D721Med (cell line): Measurements from ENCODE around the gene MS4A4A.

Experiments used
- DNase-seq: peaks from one replicate; pipeline ENCODE4 v3.0.0; 2011; ENCODE audit warnings: low spot score; ENCODE audit not compliant: insufficient read length
- FAIRE-seq: peaks from 2 replicates; lab custom pipeline; 2011; peaks lifted over from hg19 to GRCh38; lab: Jason Lieb, UNC
- TF ChIP-seq, protein P1 (sequence below): IDR thresholded peaks from 2 replicates; pipeline ENCODE4 v1.5.1; 2012; ENCODE audit warnings: mild to moderate bottlenecking, control low read depth; ENCODE audit not compliant: insufficient read depth; ENCODE audit errors: missing control alignments

The MS4A4A gene

GRCh38 chr11:60316317-60316716 lies 35.9 kb downstream of the MS4A4A start:
- DNase-seq (no peak), FAIRE-seq (no peak)
- TF ChIP-seq, protein P1, sequence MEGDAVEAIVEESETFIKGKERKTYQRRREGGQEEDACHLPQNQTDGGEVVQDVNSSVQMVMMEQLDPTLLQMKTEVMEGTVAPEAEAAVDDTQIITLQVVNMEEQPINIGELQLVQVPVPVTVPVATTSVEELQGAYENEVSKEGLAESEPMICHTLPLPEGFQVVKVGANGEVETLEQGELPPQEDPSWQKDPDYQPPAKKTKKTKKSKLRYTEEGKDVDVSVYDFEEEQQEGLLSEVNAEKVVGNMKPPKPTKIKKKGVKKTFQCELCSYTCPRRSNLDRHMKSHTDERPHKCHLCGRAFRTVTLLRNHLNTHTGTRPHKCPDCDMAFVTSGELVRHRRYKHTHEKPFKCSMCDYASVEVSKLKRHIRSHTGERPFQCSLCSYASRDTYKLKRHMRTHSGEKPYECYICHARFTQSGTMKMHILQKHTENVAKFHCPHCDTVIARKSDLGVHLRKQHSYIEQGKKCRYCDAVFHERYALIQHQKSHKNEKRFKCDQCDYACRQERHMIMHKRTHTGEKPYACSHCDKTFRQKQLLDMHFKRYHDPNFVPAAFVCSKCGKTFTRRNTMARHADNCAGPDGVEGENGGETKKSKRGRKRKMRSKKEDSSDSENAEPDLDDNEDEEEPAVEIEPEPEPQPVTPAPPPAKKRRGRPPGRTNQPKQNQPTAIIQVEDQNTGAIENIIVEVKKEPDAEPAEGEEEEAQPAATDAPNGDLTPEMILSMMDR: no peak

GRCh38 chr11:60318726-60319125 lies 38.3 kb downstream of the MS4A4A start:
- TF ChIP-seq, protein P1: no peak
- no peak for DNase-seq
- FAIRE-seq: no peak

GRCh38 chr11:60321051-60321450 lies 40.6 kb downstream of the MS4A4A start:
- FAIRE-seq: no peak

DNA sequence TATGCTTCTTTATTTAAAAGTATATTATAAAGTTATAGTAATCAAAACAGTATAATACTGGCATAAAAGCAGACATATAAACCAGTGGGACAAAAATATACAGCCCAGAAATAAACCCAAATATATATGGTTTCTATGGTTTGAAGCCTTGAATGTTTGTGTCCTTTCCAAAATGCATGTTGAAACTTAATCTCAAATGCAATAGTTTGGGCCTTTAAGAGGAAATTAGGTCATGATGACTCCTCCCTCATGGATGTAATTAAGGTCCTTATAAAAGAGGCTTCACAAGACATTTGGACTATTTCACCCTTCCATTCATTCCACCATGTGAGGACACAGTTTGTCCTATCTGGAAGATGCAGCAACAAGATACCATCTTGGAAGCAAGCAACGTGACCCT lies 46.5 kb downstream of the MS4A4A start, which contains the start of gene MS4A6E:
Gene MS4A6E (plus strand): TSS at position 301 of the 400 bp plus-strand sequence. CDS start 7,641 bp downstream, outside the sequence.
- no peak for FAIRE-seq
- DNase-seq: no peak
- TF ChIP-seq, protein P1: no peak

More at GRCh38 chr11:60321051-60321450, 40.6 kb downstream of the MS4A4A start:
- TF ChIP-seq, protein P1: no peak
- DNase-seq: no peak

DNA sequence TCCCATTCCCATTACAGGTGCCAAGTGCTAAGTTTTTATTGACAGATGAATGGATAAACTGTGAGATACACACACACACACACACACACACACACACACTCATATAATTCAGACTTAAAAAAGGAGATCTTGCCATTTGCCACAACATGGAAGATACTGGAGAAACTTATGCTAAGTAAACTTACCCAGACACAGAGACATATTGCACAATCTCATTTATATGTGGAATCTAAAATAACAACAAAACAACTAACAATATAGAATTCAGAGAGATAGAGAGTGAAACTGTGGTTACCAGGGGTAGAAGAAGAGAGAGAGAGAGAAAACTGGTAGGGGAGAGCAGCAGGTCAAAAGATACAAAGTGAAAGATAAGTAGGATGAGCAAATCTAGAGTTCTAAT lies 48.0 kb downstream of the MS4A4A start:
- FAIRE-seq (no peak), DNase-seq (no peak)
- TF ChIP-seq, protein P1: no peak

DNA sequence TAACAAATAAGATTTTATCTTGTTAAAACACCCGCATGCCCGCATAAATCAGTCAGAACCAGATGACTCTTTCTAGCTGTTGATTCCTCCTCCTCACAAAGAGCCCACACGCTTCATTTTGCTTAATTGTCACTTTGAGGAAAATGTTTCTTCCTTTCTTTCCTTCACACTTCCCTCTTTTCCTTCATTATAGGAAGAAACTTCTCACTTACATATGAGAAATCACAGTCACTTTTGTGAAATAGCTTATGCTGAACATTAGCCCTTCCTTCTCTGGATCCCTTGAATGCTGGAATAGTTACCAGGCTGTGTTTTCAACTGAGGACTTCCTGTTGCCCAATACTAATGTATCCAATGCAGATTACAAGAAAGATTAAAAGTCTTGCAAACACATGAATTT lies 52.4 kb downstream of the MS4A4A start:
- no peak for DNase-seq
- FAIRE-seq: no peak
- TF ChIP-seq, protein P1: no peak

DNA sequence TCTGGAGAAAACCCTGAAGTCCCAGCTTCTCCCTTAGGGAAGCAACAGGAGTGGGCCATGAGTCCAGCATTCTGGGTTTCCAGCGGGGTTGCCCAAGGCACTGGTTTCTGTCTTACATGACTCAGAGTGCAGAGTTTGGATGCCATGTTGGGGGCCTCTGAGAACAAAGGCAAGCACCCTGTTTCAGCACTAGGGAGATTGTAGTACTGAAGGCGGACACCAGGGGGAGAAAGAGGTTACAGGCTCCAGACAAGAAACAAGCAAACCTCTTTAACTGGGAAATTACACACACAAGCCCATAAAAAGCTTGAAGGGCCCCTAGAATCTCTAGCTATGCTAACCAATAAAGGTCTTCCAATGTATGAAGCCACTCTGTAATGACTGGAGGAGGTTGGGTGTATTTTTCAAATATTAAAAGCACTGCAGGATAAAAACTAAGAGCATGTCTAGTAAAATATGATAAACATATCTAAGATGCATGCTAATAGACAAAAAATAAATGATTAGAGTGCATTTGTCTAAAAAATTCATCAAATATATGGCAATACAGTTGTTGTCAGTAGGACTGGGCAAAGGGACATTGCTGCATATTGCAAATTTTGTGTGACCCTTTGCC lies 53.6 kb downstream of the MS4A4A start:
- no peak for FAIRE-seq
- TF ChIP-seq, protein P1: peak; percentile 56
- DNase-seq: peak; percentile 25
